Smooth muscle cell (in vitro differentiated cells): Measurements from ENCODE around the gene KIAA1328. TPM values are rescaled to one million over a fixed set of nuclear protein-coding genes. Genes with fewer than 3 reads are reported as not detected.
"Not testable (repeated sequence)": the region's sequence is repeated elsewhere in the genome, so short reads cannot be mapped to it uniquely, and the experiment has no call there.

Experiments used
- DNase-seq: peaks from one replicate; lab custom pipeline; 2025; ENCODE audit not compliant: unreplicated experiment; lab: John Stamatoyannopoulos, UW
- H2AFZ ChIP-seq: fragments of 200-600 bp; sonication (generic); 2 replicates; pipeline ENCODE4 v1.6.0; 2016; ENCODE audit warnings: antibody characterized with exemption, low read depth, mild to moderate bottlenecking
- H3F3A ChIP-seq: fragments of 200-600 bp; sonication (generic); 2 replicates; pipeline ENCODE4 v1.6.0; 2017; ENCODE audit warnings: antibody characterized with exemption, low read depth
- H3K27ac ChIP-seq: fragments of 200-600 bp; sonication (generic); 2 replicates; pipeline ENCODE4 v1.5.1; 2016; ENCODE audit warnings: low read depth, mild to moderate bottlenecking
- H3K27me3 ChIP-seq: fragments of 200-600 bp; sonication (generic); 2 replicates; pipeline ENCODE4 v1.6.1; 2016; ENCODE audit warnings: low read depth, mild to moderate bottlenecking
- H3K36me3 ChIP-seq: fragments of 200-600 bp; sonication (generic); 2 replicates; pipeline ENCODE4 v1.5.1; 2016; ENCODE audit warnings: low read depth
- H3K4me1 ChIP-seq: fragments of 200-600 bp; sonication (generic); 2 replicates; pipeline ENCODE4 v1.5.1; 2016; ENCODE audit warnings: low read depth
- H3K4me2 ChIP-seq: fragments of 200-600 bp; sonication (generic); 2 replicates; pipeline ENCODE4 v1.6.0; 2016; ENCODE audit warnings: mild to moderate bottlenecking
- H3K4me3 ChIP-seq: fragments of 200-600 bp; sonication (generic); 2 replicates; pipeline ENCODE4 v1.5.1; 2016; ENCODE audit warnings: mild to moderate bottlenecking
- H3K79me2 ChIP-seq: fragments of 200-600 bp; sonication (generic); 2 replicates; pipeline ENCODE4 v1.6.0; 2016; ENCODE audit warnings: low read depth, mild to moderate bottlenecking
- H3K9ac ChIP-seq: fragments of 200-600 bp; sonication (generic); 2 replicates; pipeline ENCODE4 v1.6.0; 2016; ENCODE audit warnings: low read depth
- H3K9me3 ChIP-seq: fragments of 200-600 bp; sonication (generic); replicated peaks from 2 replicates; pipeline ENCODE4 v1.5.1; 2016; ENCODE audit warnings: low read depth
- H4K20me1 ChIP-seq: fragments of 200-600 bp; sonication (generic); 2 replicates; pipeline ENCODE4 v1.6.0; 2016; ENCODE audit warnings: low read depth
- CTCF ChIP-seq: fragments of 200-600 bp; sonication (generic); IDR thresholded peaks from 2 replicates; pipeline ENCODE4 v1.5.1; 2017; ENCODE audit warnings: borderline replicate concordance, mild to moderate bottlenecking, antibody characterized with exemption; ENCODE audit not compliant: insufficient read depth, poor library complexity, severe bottlenecking
- WGBS: methylation state at CpG from one replicate; pipeline ENCODE4 v1.1.7; 2016; ENCODE audit warnings: low lambda C conversion rate; 5-methylcytosine and 5-hydroxymethylcytosine counted together
- polyA plus RNA-seq: library from polyadenylated mRNA; unstranded; fragments of >200 nt; fragmentation: Nextera tagmentation; extraction: Ambion mirVana; gene quantifications from 2 replicates; pipeline ENCODE4 v1.2.1, GENCODE V29; 2016
- total RNA-seq: library from RNA; depleted of rRNA; stranded (reverse); fragments of >200 nt; gene quantifications from 2 replicates; pipeline ENCODE4 v1.2.3, GENCODE V29; 2014

Gene KIAA1328
- total and polyA plus RNA-seq, 2 experiments from 2014 or later = 2.2 to 11.7 TPM

GRCh38 chr18:37162551-37162950 is 333.6 kb downstream of the KIAA1328 start:
- no peak overlapping the region for H3K9ac ChIP-seq
- H3K9me3 ChIP-seq = no peaks in the 10 kb centered on the region
- no peak overlapping the region for H3K4me3 ChIP-seq
- 92% methylated on average over 1 of the region's 1 CpG for WGBS
- no peak overlapping the region for H2AFZ ChIP-seq
- no peaks in the 10 kb centered on the region for H4K20me1 ChIP-seq
- no peak overlapping the region for H3K27ac ChIP-seq
- no peaks in the 10 kb centered on the region for H3F3A ChIP-seq
- H3K79me2 ChIP-seq = no peaks in the 10 kb centered on the region
- peaks cover 9% of the 10 kb centered on the region for H3K4me1 ChIP-seq
- no peak for DNase-seq
- no peak for TF ChIP-seq CTCF
- H3K36me3 ChIP-seq = no peaks in the 10 kb centered on the region
- H3K27me3 ChIP-seq = no peaks in the 10 kb centered on the region
- H3K4me2 ChIP-seq = no peak overlapping the region

GRCh38 chr18:37163119-37163518 is 334.2 kb downstream of the KIAA1328 start:
- Histone ChIP-seq H4K20me1 (no peaks in the 10 kb centered on the region), H3K79me2 (no peaks in the 10 kb centered on the region), H3K4me2 (no peak overlapping the region), H3K9me3 (no peaks in the 10 kb centered on the region), H2AFZ (no peak overlapping the region), H3K4me1 (peaks cover 9% of the 10 kb centered on the region), H3K36me3 (no peaks in the 10 kb centered on the region), H3K27ac (no peak overlapping the region), H3K9ac (no peak overlapping the region), H3K27me3 (no peaks in the 10 kb centered on the region), H3K4me3 (no peak overlapping the region), H3F3A (no peaks in the 10 kb centered on the region)
- 88% methylated on average over 4 of the region's 4 CpGs for WGBS
- no peak for TF ChIP-seq CTCF
- no peak for DNase-seq

GRCh38 chr18:37166491-37166890 is 337.6 kb downstream of the KIAA1328 start:
- no peak for TF ChIP-seq CTCF
- H2AFZ ChIP-seq = no peak overlapping the region
- WGBS = 87% methylated on average over 1 of the region's 1 CpG

GRCh38 chr18:37166966-37167365 is 338.0 kb downstream of the KIAA1328 start:
- H3K27ac ChIP-seq, H3K79me2 ChIP-seq, H3K9me3 ChIP-seq, H3K27me3 ChIP-seq, H4K20me1 ChIP-seq, H3K4me3 ChIP-seq, DNase-seq, H3F3A ChIP-seq, H3K4me1 ChIP-seq, H3K36me3 ChIP-seq, H3K4me2 ChIP-seq, H2AFZ ChIP-seq, H3K9ac ChIP-seq: not testable (repeated sequence)
- 88% methylated on average over 6 of the region's 6 CpGs for WGBS

More at GRCh38 chr18:37166491-37166890, 337.6 kb downstream of the KIAA1328 start:
- Histone ChIP-seq H3K27me3 (no peaks in the 10 kb centered on the region), H3F3A (no peaks in the 10 kb centered on the region), H3K9ac (no peak overlapping the region), H3K4me3 (no peak overlapping the region), H3K4me1 (no peaks in the 10 kb centered on the region), H3K9me3 (no peaks in the 10 kb centered on the region), H4K20me1 (no peaks in the 10 kb centered on the region), H3K4me2 (no peak overlapping the region), H3K79me2 (no peaks in the 10 kb centered on the region), H3K27ac (no peak overlapping the region), H3K36me3 (no peaks in the 10 kb centered on the region)
- DNase-seq = no peak
